GM12874 (cell line): Measurements from ENCODE around the gene STAT3.

Source experiments
- CTCF ChIP-seq: IDR thresholded peaks from 2 replicates; pipeline ENCODE4 v1.5.1; 2011; ENCODE audit warnings: low read depth, mild to moderate bottlenecking, control low read depth, low read length, moderate library complexity; ENCODE audit not compliant: insufficient read depth

Gene STAT3

DNA sequence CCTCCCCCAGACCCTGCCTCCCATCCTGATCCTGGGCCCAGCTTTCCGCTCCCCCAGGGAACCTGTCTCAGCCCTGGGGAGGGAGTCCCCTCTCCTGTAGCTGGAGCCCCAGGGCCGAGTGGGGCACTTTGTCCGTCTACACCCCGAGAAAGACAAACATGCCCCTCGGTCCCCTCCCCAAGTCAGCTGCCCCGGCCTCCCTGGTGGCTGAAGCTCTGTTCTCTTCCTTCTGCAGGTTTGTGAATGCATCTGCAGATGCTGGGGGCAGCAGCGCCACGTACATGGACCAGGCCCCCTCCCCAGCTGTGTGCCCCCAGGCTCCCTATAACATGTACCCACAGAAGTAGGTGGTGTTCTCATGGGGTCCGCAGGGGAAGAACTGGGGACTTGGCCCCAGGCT, 79.1 kb downstream of the STAT3 start:
- no peak for TF ChIP-seq CTCF

- no peak for TF ChIP-seq CTCF
These were observed 79.8 kb downstream of the STAT3 start for GRCh38 chr17:42308446-42308845.

DNA sequence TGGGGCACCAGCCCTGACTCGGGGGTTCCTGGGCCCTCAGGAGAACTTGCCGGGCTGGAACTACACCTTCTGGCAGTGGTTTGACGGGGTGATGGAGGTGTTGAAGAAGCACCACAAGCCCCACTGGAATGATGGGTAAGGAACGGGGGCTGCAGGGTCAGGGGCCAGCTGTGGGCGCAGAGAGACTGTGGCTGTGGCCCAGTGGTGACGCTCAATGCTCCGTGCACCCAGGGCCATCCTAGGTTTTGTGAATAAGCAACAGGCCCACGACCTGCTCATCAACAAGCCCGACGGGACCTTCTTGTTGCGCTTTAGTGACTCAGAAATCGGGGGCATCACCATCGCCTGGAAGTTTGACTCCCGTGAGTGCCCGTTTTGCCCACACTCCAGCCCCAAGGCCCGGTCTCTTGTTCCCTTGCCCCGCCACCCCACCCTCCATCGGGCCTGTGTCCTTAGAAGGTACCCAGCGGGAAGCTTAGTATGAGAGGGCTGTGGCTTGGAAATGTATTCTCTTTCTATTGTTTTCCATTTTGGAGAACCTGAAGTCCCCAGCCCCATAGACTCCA, 80.8 kb downstream of the STAT3 start:
- TF ChIP-seq CTCF = no peak

- no peak for TF ChIP-seq CTCF
These were observed 81.9 kb downstream of the STAT3 start for GRCh38 chr17:42306385-42306667.

- no peak for TF ChIP-seq CTCF
These were observed 82.5 kb downstream of the STAT3 start for GRCh38 chr17:42305543-42306384.

DNA sequence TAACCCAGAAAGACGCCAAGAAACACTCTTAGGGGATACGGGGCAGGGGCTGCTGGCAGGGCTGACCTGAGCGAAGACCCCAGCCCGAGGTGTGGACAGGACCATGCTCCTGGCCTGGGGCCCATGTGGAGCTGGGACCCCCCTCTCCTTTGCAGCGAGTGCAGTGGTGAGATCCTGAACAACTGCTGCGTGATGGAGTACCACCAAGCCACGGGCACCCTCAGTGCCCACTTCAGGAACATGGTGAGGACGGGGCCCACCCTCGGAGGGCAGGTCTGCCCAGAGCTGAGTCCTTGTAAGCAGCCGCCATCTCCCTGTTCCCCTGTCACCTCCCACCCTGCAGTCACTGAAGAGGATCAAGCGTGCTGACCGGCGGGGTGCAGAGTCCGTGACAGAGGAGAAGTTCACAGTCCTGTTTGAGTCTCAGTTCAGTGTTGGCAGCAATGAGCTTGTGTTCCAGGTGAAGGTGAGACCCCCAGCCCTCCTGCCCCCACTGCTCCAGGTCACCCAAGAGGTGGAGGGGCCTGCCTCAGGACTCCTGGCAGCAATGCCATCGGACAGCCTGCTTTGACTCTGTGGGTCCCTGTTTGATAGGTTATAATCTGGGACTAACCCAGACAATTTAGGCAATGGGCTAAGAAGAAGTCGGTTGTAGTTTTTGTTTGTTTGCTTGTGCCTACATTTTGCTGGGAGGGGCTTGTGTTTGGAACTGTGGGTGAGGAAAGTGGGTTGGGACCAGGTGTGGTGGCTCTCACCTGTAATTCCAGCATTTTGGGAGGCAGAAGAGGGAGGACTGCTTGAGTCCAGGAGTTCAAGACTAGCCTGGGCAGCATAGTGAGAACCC, 83.8 kb downstream of the STAT3 start:
- TF ChIP-seq CTCF = no peak

DNA sequence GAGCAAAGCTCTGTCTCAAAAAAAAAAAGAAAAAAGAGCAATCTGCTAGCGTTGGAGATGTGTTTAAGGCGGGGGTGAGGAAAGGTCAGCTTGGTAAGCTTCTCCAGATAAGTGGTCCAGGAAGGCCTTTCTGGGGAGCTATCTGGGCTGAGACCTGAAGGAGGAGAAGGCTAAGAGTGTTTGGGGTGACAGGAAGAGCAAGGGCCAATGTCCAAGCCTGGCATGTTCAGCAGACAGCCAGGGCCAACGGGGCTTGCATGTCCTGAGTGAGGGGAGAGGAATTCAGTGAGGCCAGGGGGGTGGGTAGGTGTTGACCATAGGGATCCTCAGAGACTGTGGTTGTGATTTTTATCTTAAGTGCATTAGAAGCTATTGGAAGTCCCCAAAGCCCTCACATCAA, 84.5 kb downstream of the STAT3 start:
- TF ChIP-seq CTCF = no peak
